ENCODE data around the gene GRID2. TPM values are rescaled to one million over a fixed set of nuclear protein-coding genes. Genes with fewer than 3 reads are reported as not detected.

Gene GRID2
- total and polyA plus RNA-seq, 8 donors = 0.39 TPM; not detected in 7

GRCh38 chr4:92264163-92264562 is 39.6 kb upstream of the GRID2 start:
- FAIRE-seq (no peak), ATAC-seq (no peak), DNase-seq (no peak)
- intact Hi-C loops (cut with DNase I) = no loop called here
- Histone ChIP-seq H3K27ac (no peak overlapping the region), H3K27me3 (no peaks in the 10 kb centered on the region), H3K4me1 (peaks cover 0 to 3% (median 0%) of the 10 kb centered on the region in 3 donors), H3K36me3 (no peaks in the 10 kb centered on the region), H3K9me3 (no peaks in the 10 kb centered on the region), H3K4me3 (no peak overlapping the region)
- WGBS, 2 donors = 88 to 89% methylated on average over 3 of the region's 3 CpGs
- no peak for TF ChIP-seq CTCF (IDR thresholded peaks at IDR 0.05)

DNA sequence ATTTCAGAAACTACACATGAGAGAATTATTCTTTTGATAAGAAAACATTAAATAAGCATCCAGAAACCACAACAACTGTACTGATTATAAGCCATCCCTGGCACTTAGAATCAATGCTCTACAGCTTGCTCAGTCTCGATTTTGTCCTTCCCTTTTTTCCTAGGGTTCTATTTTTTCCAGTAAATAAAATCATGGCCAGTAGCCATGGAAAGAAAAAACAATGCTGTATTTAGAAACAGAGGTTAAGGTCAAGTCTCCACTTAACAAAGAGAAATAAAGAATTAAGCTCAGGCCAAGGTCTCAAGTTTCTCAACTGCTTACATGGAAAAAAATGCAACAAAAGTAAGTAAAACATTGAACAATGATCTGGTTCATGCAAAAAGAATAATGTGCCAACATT is 38.7 kb upstream of the GRID2 start:
- DNase-seq (no peak), FAIRE-seq (no peak), ATAC-seq (no peak)
- no peaks in the 10 kb centered on the region for H3K9me3 ChIP-seq
- TF ChIP-seq CTCF (IDR thresholded peaks at IDR 0.05) = no peak
- no peaks in the 10 kb centered on the region for H3K27me3 ChIP-seq
- peaks cover 0 to 3% (median 0%) of the 10 kb centered on the region in 3 donors for H3K4me1 ChIP-seq
- H3K27ac ChIP-seq = no peak overlapping the region
- H3K4me3 ChIP-seq = no peak overlapping the region
- intact Hi-C loops (cut with DNase I) = no loop called here
- WGBS, 2 donors = 6 to 18% methylated on average over 1 of the region's 1 CpG
- no peaks in the 10 kb centered on the region for H3K36me3 ChIP-seq

- no peak for DNase-seq
- intact Hi-C loops (cut with DNase I) = no loop called here
- no peak for FAIRE-seq
- H3K27ac ChIP-seq = no peak overlapping the region
- ATAC-seq = no peak
- no peaks in the 10 kb centered on the region for H3K36me3 ChIP-seq
- TF ChIP-seq CTCF (IDR thresholded peaks at IDR 0.05) = no peak
- H3K4me1 ChIP-seq = peaks cover 0 to 3% (median 0%) of the 10 kb centered on the region in 3 donors
- no peak overlapping the region for H3K4me3 ChIP-seq
- H3K9me3 ChIP-seq = no peaks in the 10 kb centered on the region
- no peaks in the 10 kb centered on the region for H3K27me3 ChIP-seq
Observed at GRCh38 chr4:92265798-92266197, 38.0 kb upstream of the GRID2 start.

GRCh38 chr4:92266521-92266920 is 37.2 kb upstream of the GRID2 start:
- FAIRE-seq = no peak

DNA sequence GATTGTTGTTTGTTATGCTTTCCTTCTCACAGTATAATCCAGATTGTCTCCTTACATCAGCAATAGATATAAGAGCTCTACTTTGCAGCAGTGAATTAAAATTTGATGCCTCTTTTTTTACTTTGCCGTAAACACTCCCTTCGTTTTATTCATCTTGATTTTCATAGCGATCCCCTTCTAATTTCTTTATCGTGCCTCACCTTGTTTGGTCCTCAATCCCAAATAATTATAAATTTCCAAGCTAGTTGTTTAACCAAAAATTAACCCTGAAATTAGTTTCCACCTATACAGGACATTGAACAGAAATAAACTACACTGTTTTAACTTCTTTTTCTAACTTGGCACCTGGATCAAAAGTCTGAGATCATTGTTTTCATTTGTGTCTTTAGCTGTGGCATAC is 35.1 kb upstream of the GRID2 start:
- intact Hi-C loops (cut with DNase I) = no loop called here
- Histone ChIP-seq H3K27ac (no peak overlapping the region), H3K4me3 (no peak overlapping the region), H3K4me1 (peaks cover 0 to 3% (median 0%) of the 10 kb centered on the region in 3 donors), H3K36me3 (no peaks in the 10 kb centered on the region), H3K9me3 (no peaks in the 10 kb centered on the region), H3K27me3 (no peaks in the 10 kb centered on the region)
- TF ChIP-seq CTCF (IDR thresholded peaks at IDR 0.05) = no peak
- WGBS, 2 donors = 94 to 96% methylated on average over 4 of the region's 4 CpGs
- DNase-seq = no peak
- no peak for ATAC-seq
- no peak for FAIRE-seq

More at GRCh38 chr4:92266521-92266920, 37.2 kb upstream of the GRID2 start:
- Histone ChIP-seq H3K36me3 (no peaks in the 10 kb centered on the region), H3K4me1 (peaks cover 0 to 3% (median 0%) of the 10 kb centered on the region in 3 donors), H3K27me3 (no peaks in the 10 kb centered on the region), H3K27ac (no peak overlapping the region), H3K4me3 (no peak overlapping the region), H3K9me3 (no peaks in the 10 kb centered on the region)
- ATAC-seq (no peak), DNase-seq (no peak)
- no peak for TF ChIP-seq CTCF (IDR thresholded peaks at IDR 0.05)
- 60 to 61% methylated on average over 3 of the region's 3 CpGs for WGBS, 2 donors
- intact Hi-C loops (cut with DNase I) = no loop called here
